ENCODE data around the gene ELOVL4.

DNA sequence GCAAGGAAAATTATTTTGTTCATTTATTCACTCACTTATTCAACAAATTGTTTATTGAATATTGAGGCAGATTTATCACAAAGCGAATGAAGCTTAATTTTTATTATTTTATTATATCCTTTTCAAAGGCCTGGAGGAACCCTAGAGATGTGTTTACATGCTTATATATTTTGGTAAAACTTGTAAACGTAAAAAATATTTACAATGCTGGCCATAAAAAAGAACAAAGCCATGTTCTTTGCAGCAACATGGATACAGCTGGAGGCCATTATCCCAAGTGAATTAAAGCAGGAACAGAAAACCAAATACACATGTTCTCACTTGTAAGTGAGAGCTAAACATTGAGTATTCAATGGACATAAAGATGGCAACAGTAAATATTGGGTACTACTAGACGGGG lies 58.8 kb downstream of the ELOVL4 start:
- TF ChIP-seq POLR2A (IDR thresholded peaks at IDR 0.05) = no peak
- TF ChIP-seq, protein P1, sequence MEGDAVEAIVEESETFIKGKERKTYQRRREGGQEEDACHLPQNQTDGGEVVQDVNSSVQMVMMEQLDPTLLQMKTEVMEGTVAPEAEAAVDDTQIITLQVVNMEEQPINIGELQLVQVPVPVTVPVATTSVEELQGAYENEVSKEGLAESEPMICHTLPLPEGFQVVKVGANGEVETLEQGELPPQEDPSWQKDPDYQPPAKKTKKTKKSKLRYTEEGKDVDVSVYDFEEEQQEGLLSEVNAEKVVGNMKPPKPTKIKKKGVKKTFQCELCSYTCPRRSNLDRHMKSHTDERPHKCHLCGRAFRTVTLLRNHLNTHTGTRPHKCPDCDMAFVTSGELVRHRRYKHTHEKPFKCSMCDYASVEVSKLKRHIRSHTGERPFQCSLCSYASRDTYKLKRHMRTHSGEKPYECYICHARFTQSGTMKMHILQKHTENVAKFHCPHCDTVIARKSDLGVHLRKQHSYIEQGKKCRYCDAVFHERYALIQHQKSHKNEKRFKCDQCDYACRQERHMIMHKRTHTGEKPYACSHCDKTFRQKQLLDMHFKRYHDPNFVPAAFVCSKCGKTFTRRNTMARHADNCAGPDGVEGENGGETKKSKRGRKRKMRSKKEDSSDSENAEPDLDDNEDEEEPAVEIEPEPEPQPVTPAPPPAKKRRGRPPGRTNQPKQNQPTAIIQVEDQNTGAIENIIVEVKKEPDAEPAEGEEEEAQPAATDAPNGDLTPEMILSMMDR (IDR thresholded peaks at IDR 0.05) = no peak
- no peak for TF ChIP-seq POLR2AphosphoS5 (IDR thresholded peaks at IDR 0.05)
